ENCODE data around the gene TBC1D17. TPM values are rescaled to one million over a fixed set of nuclear protein-coding genes. Genes with fewer than 3 reads are reported as not detected.

Gene TBC1D17
- total RNA-seq, 4 donors from 2014 or later: 56.4 to 93.4 (median 59.8) TPM

- WGBS, 2 donors: 91 to 95% methylated on average over 23 of the region's 23 CpGs
- no peak for DNase-seq (ENCODE audit: low spot score in 2 of 2)
- no peak for TF ChIP-seq CTCF (IDR thresholded peaks at IDR 0.05)
- no peak for TF ChIP-seq POLR2A (IDR thresholded peaks at IDR 0.05)
- intact Hi-C loops (cut with DNase I; ENCODE audit: low total_unique reads): no loop called here
- H3K4me3 ChIP-seq (ENCODE audit: low read depth, poor library complexity, severe bottlenecking): no peak overlapping the region
Measured at GRCh38 chr19:49889038-49889686, 11.7 kb downstream of the TBC1D17 start.

GRCh38 chr19:49889687-49890348 lies 12.3 kb downstream of the TBC1D17 start:
- no peak overlapping the region for H3K4me3 ChIP-seq (ENCODE audit: low read depth, poor library complexity, severe bottlenecking)
- DNase-seq (ENCODE audit: low spot score in 2 of 2): peak in 1 of 2 donors; percentile 94
- TF ChIP-seq CTCF (IDR thresholded peaks at IDR 0.05) (no peak), POLR2A (IDR thresholded peaks at IDR 0.05) (no peak)
- intact Hi-C loops (cut with DNase I; ENCODE audit: low total_unique reads): no loop called here
- 31 to 35% methylated on average over 38 to 51 of the region's 71 CpGs for WGBS, 2 donors

GRCh38 chr19:49890349-49891311 lies 13.1 kb downstream of the TBC1D17 start:
- no peak overlapping the region for H3K4me3 ChIP-seq (ENCODE audit: low read depth, poor library complexity, severe bottlenecking)
- no peak for DNase-seq (ENCODE audit: low spot score in 2 of 2)
- intact Hi-C loops (cut with DNase I; ENCODE audit: low total_unique reads): no loop called here
- WGBS, 2 donors: 9 to 19% methylated on average over 42 to 52 of the region's 69 CpGs
- TF ChIP-seq POLR2A (IDR thresholded peaks at IDR 0.05) (no peak), CTCF (IDR thresholded peaks at IDR 0.05) (no peak)

- 82 to 84% methylated on average over 16 to 17 of the region's 17 CpGs for WGBS, 2 donors
- TF ChIP-seq POLR2A (IDR thresholded peaks at IDR 0.05): no peak
- no peak for TF ChIP-seq CTCF (IDR thresholded peaks at IDR 0.05)
- no peak for DNase-seq (ENCODE audit: low spot score in 2 of 2)
- H3K4me3 ChIP-seq (ENCODE audit: low read depth, poor library complexity, severe bottlenecking): no peak overlapping the region
- intact Hi-C loops (cut with DNase I; ENCODE audit: low total_unique reads): no loop called here
Measured at GRCh38 chr19:49891393-49891792, 13.9 kb downstream of the TBC1D17 start.

- TF ChIP-seq POLR2A (IDR thresholded peaks at IDR 0.05) (no peak), CTCF (IDR thresholded peaks at IDR 0.05) (no peak)
- no peak overlapping the region for H3K4me3 ChIP-seq (ENCODE audit: low read depth, poor library complexity, severe bottlenecking)
- intact Hi-C loops (cut with DNase I; ENCODE audit: low total_unique reads): no loop called here
- no peak for DNase-seq (ENCODE audit: low spot score in 2 of 2)
- 85% methylated on average over 1 of the region's 1 CpG for WGBS, 2 donors
Measured at GRCh38 chr19:49892716-49893115, 15.2 kb downstream of the TBC1D17 start.
